ENCODE measurements around the gene ESPN. TPM values are rescaled to one million over a fixed set of nuclear protein-coding genes. Genes with fewer than 3 reads are reported as not detected.
"Not testable (repeated sequence)": the region's sequence is repeated elsewhere in the genome, so short reads cannot be mapped to it uniquely, and the experiment has no call there.

ESPN gene
- total and polyA plus RNA-seq, 10 of the 15 experiments (the other 5 are each of a cell fraction or from before 2014, with no cell fraction given): 0.18 to 0.71 (median 0.59) TPM; not detected in 7

- intact Hi-C loops (cut with micrococcal nuclease; ENCODE audit: unreplicated experiment) (no loop called here), in situ Hi-C loops (cut with MboI) (no loop called here)
Measured at GRCh38 chr1:6445062-6445763, 20.6 kb downstream of the ESPN start.

GRCh38 chr1:6445929-6446328, 21.4 kb downstream of the ESPN start:
- ATAC-seq; H3K9ac ChIP-seq (ENCODE audit: control insufficient read depth, insufficient read depth, low read length); H3K79me2 ChIP-seq (ENCODE audit: control insufficient read depth, insufficient read depth, low read length); H3K4me1 ChIP-seq (ENCODE audit: control insufficient read depth, insufficient read depth, low read length); H2AFZ ChIP-seq (ENCODE audit: control insufficient read depth, low read depth, low read length); H4K20me1 ChIP-seq (ENCODE audit: control insufficient read depth, insufficient read depth); H3K9me3 ChIP-seq (replicated peaks; ENCODE audit: control insufficient read depth, insufficient read depth, low read length); intact Hi-C loops (cut with micrococcal nuclease; ENCODE audit: unreplicated experiment); BruUV-seq (replicated peaks); H3K4me3 ChIP-seq; H3K27me3 ChIP-seq (replicated peaks in 1 of 2; ENCODE audit: control insufficient read depth in 2 of 2, insufficient read depth in 2 of 2, low read length in 1 of 2); H3K27ac ChIP-seq (ENCODE audit: control insufficient read depth, insufficient read depth); DNase-seq (ENCODE audit: low read depth, low spot score); FAIRE-seq; H3K4me2 ChIP-seq (ENCODE audit: control insufficient read depth, insufficient read depth); H3K36me3 ChIP-seq (ENCODE audit: control insufficient read depth in 2 of 2, insufficient read depth in 2 of 2, low read length in 1 of 2); in situ Hi-C loops (cut with MboI); RAD21 ChIA-PET (ENCODE audit: unreplicated experiment); POLR2A ChIA-PET: not testable (repeated sequence)
- WGBS (ENCODE audit: insufficient coverage, insufficient replicate concordance, low lambda C conversion rate, missing lambda C conversion rate): 6% methylated on average over 2 of the region's 4 CpGs
- ChIA-PET CTCF (interaction anchor here (0.6 to 1.1 kb wide), 2 partner anchors 23 to 32 kb away, joined by 3 read pairs; no protein-coding TSS in a partner anchor), SMC1A (ENCODE audit: uncharacterized antibody, unreplicated experiment) (interaction anchor here (1.6 kb wide), 1 partner anchor 20 kb away, joined by 3 read pairs; the partner anchor contains the start of gene TNFRSF25)

More at GRCh38 chr1:6445062-6445763, 20.6 kb downstream of the ESPN start:
- no peak overlapping the region for H3K4me2 ChIP-seq (ENCODE audit: control insufficient read depth, insufficient read depth)
- H3K27ac ChIP-seq (ENCODE audit: control insufficient read depth, insufficient read depth): no peak overlapping the region
- H3K27me3 ChIP-seq (replicated peaks in 1 of 2; ENCODE audit: control insufficient read depth in 2 of 2, insufficient read depth in 2 of 2, low read length in 1 of 2): peaks cover 5 to 6% of the 10 kb centered on the region in 2 experiments; a peak in 3 of 4 replicates
- no TSS peak for BruUV-seq (replicated peaks)
- no peaks in the 10 kb centered on the region for H4K20me1 ChIP-seq (ENCODE audit: control insufficient read depth, insufficient read depth)
- no peaks in the 10 kb centered on the region for H3K79me2 ChIP-seq (ENCODE audit: control insufficient read depth, insufficient read depth, low read length)
- H3K4me3 ChIP-seq: no peak overlapping the region
- ChIA-PET SMC1A (ENCODE audit: uncharacterized antibody, unreplicated experiment) (interaction anchor here (1.6 kb wide), 1 partner anchor 21 kb away, joined by 3 read pairs; the partner anchor contains the start of gene TNFRSF25), RAD21 (ENCODE audit: unreplicated experiment) (no interaction called here), CTCF (interaction anchor here (1.1 kb wide), 1 partner anchor 22 kb away, joined by 3 read pairs; no protein-coding TSS in a partner anchor), POLR2A (no interaction called here)
- no peaks in the 10 kb centered on the region for H3K36me3 ChIP-seq (ENCODE audit: control insufficient read depth in 2 of 2, insufficient read depth in 2 of 2, low read length in 1 of 2)
- no peaks in the 10 kb centered on the region; the same call in 1 of the 2 replicates for H3K4me1 ChIP-seq (ENCODE audit: control insufficient read depth, insufficient read depth, low read length)
- H3K9me3 ChIP-seq (replicated peaks; ENCODE audit: control insufficient read depth, insufficient read depth, low read length): no peaks in the 10 kb centered on the region
- H2AFZ ChIP-seq (ENCODE audit: control insufficient read depth, low read depth, low read length): no peak overlapping the region
- ATAC-seq (peak; percentile 79), DNase-seq (ENCODE audit: low read depth, low spot score) (no peak), FAIRE-seq (peak; percentile 81)
- H3K9ac ChIP-seq (ENCODE audit: control insufficient read depth, insufficient read depth, low read length): no peak overlapping the region
- 29% methylated on average over 19 of the region's 19 CpGs for WGBS (ENCODE audit: insufficient coverage, insufficient replicate concordance, low lambda C conversion rate, missing lambda C conversion rate)
- TF ChIP-seq NR2F1 (conservative IDR thresholded peaks at IDR 0.05): no peak
- 0 out of 2 replicates have a peak, but pooled peaks have one; percentile 20 for TF ChIP-seq RAD21 (IDR thresholded peaks at IDR 0.05; ENCODE audit: insufficient read depth, low read depth, low read length)
- TF ChIP-seq CTCF (IDR thresholded peaks at IDR 0.05 in 2 of 3, conservative IDR thresholded peaks at IDR 0.05 in 1 of 3; ENCODE audit: control insufficient read depth in 2 of 3, extremely low read depth in 1 of 3, insufficient read depth in 1 of 3, low read depth in 3 of 3, low read length in 3 of 3): peak; percentile 41 to 72 (median 48)
- TF ChIP-seq RELA (IDR thresholded peaks at IDR 0.05; ENCODE audit: borderline replicate concordance, partially characterized antibody): no peak
- TF ChIP-seq SMC3 (IDR thresholded peaks at IDR 0.05; ENCODE audit: borderline replicate concordance, low read length): peak; percentile 12; the same call in 1 of the 2 replicates

All from GM12878 (cell line).